Measurements from ENCODE around the gene RNASE12. TPM values are rescaled to one million over a fixed set of nuclear protein-coding genes. Genes with fewer than 3 reads are reported as not detected.

Gene RNASE12
- total and polyA plus RNA-seq, 9 of the 15 experiments (the other 6 are each of a cell fraction or from before 2014, with no cell fraction given) = 0.24 TPM; not detected in 8

DNA sequence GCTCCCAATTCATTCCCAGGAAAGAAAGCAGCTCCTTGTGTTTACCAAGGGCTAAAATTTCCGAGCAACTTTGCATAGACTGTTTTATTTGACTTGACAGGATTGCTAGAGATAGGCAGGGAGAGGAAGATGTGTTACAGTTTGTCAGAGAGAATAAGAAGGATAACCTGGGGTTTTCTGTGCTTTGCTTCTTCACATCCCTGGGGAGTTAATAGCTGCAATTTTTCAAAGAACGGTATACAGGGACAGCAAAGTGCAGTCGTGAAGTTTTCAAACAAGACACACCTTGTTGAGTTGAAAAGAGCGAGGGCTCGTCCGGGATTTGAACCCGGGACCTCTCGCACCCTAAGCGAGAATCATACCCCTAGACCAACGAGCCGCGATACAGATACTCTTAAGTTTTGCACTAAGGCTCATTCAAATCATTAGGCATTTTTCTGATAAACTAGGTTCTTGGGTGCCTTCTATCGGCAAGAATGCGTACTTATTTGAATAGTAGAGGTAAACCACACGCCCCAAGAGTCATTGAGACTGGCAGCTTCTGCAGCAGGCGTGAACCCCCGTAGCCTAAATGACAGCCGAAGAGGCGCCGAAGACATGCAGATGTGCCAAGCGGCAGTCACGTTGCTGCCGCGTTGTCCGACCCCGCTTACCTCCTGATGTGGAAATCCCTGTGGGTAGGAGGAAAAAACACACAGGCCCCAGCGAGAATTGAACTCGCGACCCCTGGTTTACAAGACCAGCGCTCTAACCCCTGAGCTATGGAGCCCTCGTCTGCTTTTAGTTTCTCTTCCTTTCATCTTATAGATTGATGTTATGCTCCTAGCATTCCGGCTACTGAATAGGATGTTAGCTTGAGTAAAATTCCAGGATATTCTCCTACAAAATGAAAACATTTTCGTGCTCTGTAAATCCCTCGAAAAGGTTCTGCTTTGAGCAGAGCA, 22.2 kb upstream of the RNASE12 start (continued):
- TF ChIP-seq NR0B1 (IDR thresholded peaks at IDR 0.05; ENCODE audit: partially characterized antibody) (no peak), MTA3 (IDR thresholded peaks at IDR 0.05; ENCODE audit: borderline replicate concordance) (0 out of 2 replicates have a peak, but pooled peaks have one; percentile 70), KAT8 (IDR thresholded peaks at IDR 0.05; ENCODE audit: low read depth) (no peak), ZNF274 (IDR thresholded peaks at IDR 0.05; ENCODE audit: borderline replicate concordance, low read depth, low read length) (no peak), TAF15 (IDR thresholded peaks at IDR 0.05; ENCODE audit: low read depth, low read length) (no peak), CREB5 (CRISPR knock-in tag; IDR thresholded peaks at IDR 0.05) (no peak), RFX5 (IDR thresholded peaks at IDR 0.05; ENCODE audit: low read depth, low read length) (no peak), ZC3H8 (IDR thresholded peaks at IDR 0.05) (no peak), EGR1 (conservative IDR thresholded peaks at IDR 0.05) (no peak), ZFP30 (CRISPR knock-in tag; IDR thresholded peaks at IDR 0.05; ENCODE audit: borderline replicate concordance) (no peak), ZNF561 (CRISPR knock-in tag; conservative IDR thresholded peaks at IDR 0.05) (no peak), FOXP1 (CRISPR knock-in tag; IDR thresholded peaks at IDR 0.05) (no peak), PPARD (CRISPR knock-in tag; IDR thresholded peaks at IDR 0.05) (no peak), SRSF1 (IDR thresholded peaks at IDR 0.05; ENCODE audit: low read depth, low read length) (no peak), MYNN (IDR thresholded peaks at IDR 0.05) (peak; percentile 78; the same call in 1 of the 2 replicates), MYNN (CRISPR knock-in tag; IDR thresholded peaks at IDR 0.05) (no peak), ESRRA (IDR thresholded peaks at IDR 0.05; ENCODE audit: borderline replicate concordance, low read depth) (peak; percentile 50; the same call in 1 of the 2 replicates)
- TF ChIP-seq, protein P1, sequence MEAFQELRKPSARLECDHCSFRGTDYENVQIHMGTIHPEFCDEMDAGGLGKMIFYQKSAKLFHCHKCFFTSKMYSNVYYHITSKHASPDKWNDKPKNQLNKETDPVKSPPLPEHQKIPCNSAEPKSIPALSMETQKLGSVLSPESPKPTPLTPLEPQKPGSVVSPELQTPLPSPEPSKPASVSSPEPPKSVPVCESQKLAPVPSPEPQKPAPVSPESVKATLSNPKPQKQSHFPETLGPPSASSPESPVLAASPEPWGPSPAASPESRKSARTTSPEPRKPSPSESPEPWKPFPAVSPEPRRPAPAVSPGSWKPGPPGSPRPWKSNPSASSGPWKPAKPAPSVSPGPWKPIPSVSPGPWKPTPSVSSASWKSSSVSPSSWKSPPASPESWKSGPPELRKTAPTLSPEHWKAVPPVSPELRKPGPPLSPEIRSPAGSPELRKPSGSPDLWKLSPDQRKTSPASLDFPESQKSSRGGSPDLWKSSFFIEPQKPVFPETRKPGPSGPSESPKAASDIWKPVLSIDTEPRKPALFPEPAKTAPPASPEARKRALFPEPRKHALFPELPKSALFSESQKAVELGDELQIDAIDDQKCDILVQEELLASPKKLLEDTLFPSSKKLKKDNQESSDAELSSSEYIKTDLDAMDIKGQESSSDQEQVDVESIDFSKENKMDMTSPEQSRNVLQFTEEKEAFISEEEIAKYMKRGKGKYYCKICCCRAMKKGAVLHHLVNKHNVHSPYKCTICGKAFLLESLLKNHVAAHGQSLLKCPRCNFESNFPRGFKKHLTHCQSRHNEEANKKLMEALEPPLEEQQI (IDR thresholded peaks at IDR 0.05) = peak; percentile 37; the same call in 1 of the 2 replicates
- TF ChIP-seq, protein P2, sequence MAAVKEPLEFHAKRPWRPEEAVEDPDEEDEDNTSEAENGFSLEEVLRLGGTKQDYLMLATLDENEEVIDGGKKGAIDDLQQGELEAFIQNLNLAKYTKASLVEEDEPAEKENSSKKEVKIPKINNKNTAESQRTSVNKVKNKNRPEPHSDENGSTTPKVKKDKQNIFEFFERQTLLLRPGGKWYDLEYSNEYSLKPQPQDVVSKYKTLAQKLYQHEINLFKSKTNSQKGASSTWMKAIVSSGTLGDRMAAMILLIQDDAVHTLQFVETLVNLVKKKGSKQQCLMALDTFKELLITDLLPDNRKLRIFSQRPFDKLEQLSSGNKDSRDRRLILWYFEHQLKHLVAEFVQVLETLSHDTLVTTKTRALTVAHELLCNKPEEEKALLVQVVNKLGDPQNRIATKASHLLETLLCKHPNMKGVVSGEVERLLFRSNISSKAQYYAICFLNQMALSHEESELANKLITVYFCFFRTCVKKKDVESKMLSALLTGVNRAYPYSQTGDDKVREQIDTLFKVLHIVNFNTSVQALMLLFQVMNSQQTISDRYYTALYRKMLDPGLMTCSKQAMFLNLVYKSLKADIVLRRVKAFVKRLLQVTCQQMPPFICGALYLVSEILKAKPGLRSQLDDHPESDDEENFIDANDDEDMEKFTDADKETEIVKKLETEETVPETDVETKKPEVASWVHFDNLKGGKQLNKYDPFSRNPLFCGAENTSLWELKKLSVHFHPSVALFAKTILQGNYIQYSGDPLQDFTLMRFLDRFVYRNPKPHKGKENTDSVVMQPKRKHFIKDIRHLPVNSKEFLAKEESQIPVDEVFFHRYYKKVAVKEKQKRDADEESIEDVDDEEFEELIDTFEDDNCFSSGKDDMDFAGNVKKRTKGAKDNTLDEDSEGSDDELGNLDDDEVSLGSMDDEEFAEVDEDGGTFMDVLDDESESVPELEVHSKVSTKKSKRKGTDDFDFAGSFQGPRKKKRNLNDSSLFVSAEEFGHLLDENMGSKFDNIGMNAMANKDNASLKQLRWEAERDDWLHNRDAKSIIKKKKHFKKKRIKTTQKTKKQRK (IDR thresholded peaks at IDR 0.05; ENCODE audit: borderline replicate concordance, low read depth, low read length) = no peak

Data from K562 (cell line).